Stimulated activated CD4-positive, alpha-beta T cell treated with anti-CD3 and anti-CD28 coated beads, Interleukin-4, amount 100 ng/mL, for 24 hours (primary cell): Measurements from ENCODE around the gene CXorf49.
"Not testable (repeated sequence)": the region's sequence is repeated elsewhere in the genome, so short reads cannot be mapped to it uniquely, and the experiment has no call there.

Experiments
- DNase-seq: peaks from one replicate; pipeline ENCODE4 v3.0.0-alpha.2; 2020

CXorf49 gene

GRCh38 chrX:71718185-71718584 is at the start of gene CXorf49:
Gene CXorf49, minus strand, starts transcription at chrX:71718285. Its CDS starts 134 bp downstream, at chrX:71718151.
- not testable (repeated sequence) for DNase-seq

GRCh38 chrX:71767134-71767533 is 49.0 kb upstream of the CXorf49 start:
- DNase-seq = not testable (repeated sequence)

GRCh38 chrX:71765613-71766012 is 47.5 kb upstream of the CXorf49 start:
- not testable (repeated sequence) for DNase-seq

- not testable (repeated sequence) for DNase-seq
These were observed 46.7 kb upstream of the CXorf49 start for GRCh38 chrX:71764832-71765231.

- not testable (repeated sequence) for DNase-seq
These were observed 45.0 kb upstream of the CXorf49 start, which contains the start of gene CXorf49B for GRCh38 chrX:71763049-71763448. Gene CXorf49B, plus strand, starts transcription at chrX:71763349. Its CDS starts 75 bp downstream, at chrX:71763424.

- not testable (repeated sequence) for DNase-seq
These were observed 42.7 kb upstream of the CXorf49 start for GRCh38 chrX:71760688-71761281.

GRCh38 chrX:71720289-71720886 is 2.3 kb upstream of the CXorf49 start:
- DNase-seq = not testable (repeated sequence)

- not testable (repeated sequence) for DNase-seq
These were observed 1.1 kb upstream of the CXorf49 start for GRCh38 chrX:71719195-71719594.

GRCh38 chrX:71716323-71716722 is 1.8 kb downstream of the CXorf49 start:
- DNase-seq = not testable (repeated sequence)

GRCh38 chrX:71715551-71715950 is 2.5 kb downstream of the CXorf49 start:
- not testable (repeated sequence) for DNase-seq

GRCh38 chrX:71714064-71714463 is 4.0 kb downstream of the CXorf49 start:
- DNase-seq = not testable (repeated sequence)

- DNase-seq = not testable (repeated sequence)
These were observed 15.2 kb downstream of the CXorf49 start for GRCh38 chrX:71702853-71703252.

- not testable (repeated sequence) for DNase-seq
These were observed 19.1 kb downstream of the CXorf49 start for GRCh38 chrX:71699023-71699344.

GRCh38 chrX:71698299-71699022 is 19.6 kb downstream of the CXorf49 start:
- DNase-seq = not testable (repeated sequence)

GRCh38 chrX:71697466-71698298 is 20.4 kb downstream of the CXorf49 start:
- not testable (repeated sequence) for DNase-seq

GRCh38 chrX:71696641-71697465 is 21.2 kb downstream of the CXorf49 start:
- not testable (repeated sequence) for DNase-seq

GRCh38 chrX:71679575-71680207 is 38.4 kb downstream of the CXorf49 start:
- no peak for DNase-seq

- not testable (repeated sequence) for DNase-seq
These were observed 40.9 kb downstream of the CXorf49 start for GRCh38 chrX:71677195-71677594.

GRCh38 chrX:71676068-71676795 is 41.9 kb downstream of the CXorf49 start:
- DNase-seq = not testable (repeated sequence)

GRCh38 chrX:71675636-71676035 is 42.4 kb downstream of the CXorf49 start:
- not testable (repeated sequence) for DNase-seq

GRCh38 chrX:71671938-71672337 is 46.1 kb downstream of the CXorf49 start:
- no peak for DNase-seq
